ENCODE data around the gene MRAS. TPM values are rescaled to one million over a fixed set of nuclear protein-coding genes. Genes with fewer than 3 reads are reported as not detected.

The MRAS gene
- total and polyA plus RNA-seq, 2 of the 13 experiments (the other 11 are each of a cell fraction or from before 2014, with no cell fraction given) = 8.8 to 36.2 TPM

DNA sequence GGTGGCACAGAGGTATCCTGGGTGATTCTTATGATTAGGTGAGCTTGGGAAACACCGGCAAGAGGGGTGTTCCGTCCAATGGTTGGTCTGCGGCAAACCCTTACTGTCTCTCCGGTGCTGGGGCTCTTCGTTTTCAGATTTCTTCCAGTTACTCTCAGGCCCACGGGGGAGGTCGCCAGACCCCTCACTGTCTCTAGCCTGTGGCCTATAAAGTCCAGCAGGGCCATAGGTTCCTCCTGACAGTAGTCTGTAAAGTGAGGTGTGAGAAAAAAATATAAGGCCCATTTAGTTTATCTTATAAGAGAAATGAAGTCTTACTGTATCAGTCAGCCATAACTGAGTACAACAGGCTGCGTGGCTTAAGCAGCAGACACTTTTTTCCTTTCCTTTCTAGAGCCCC, 87.5 kb downstream of the MRAS start (continued):
- TF ChIP-seq, protein P1, sequence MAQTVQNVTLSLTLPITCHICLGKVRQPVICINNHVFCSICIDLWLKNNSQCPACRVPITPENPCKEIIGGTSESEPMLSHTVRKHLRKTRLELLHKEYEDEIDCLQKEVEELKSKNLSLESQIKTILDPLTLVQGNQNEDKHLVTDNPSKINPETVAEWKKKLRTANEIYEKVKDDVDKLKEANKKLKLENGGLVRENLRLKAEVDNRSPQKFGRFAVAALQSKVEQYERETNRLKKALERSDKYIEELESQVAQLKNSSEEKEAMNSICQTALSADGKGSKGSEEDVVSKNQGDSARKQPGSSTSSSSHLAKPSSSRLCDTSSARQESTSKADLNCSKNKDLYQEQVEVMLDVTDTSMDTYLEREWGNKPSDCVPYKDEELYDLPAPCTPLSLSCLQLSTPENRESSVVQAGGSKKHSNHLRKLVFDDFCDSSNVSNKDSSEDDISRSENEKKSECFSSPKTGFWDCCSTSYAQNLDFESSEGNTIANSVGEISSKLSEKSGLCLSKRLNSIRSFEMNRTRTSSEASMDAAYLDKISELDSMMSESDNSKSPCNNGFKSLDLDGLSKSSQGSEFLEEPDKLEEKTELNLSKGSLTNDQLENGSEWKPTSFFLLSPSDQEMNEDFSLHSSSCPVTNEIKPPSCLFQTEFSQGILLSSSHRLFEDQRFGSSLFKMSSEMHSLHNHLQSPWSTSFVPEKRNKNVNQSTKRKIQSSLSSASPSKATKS (CRISPR knock-in tag; IDR thresholded peaks at IDR 0.05) = no peak
- TF ChIP-seq HOXA5 (CRISPR knock-in tag; IDR thresholded peaks at IDR 0.05) = no peak

DNA sequence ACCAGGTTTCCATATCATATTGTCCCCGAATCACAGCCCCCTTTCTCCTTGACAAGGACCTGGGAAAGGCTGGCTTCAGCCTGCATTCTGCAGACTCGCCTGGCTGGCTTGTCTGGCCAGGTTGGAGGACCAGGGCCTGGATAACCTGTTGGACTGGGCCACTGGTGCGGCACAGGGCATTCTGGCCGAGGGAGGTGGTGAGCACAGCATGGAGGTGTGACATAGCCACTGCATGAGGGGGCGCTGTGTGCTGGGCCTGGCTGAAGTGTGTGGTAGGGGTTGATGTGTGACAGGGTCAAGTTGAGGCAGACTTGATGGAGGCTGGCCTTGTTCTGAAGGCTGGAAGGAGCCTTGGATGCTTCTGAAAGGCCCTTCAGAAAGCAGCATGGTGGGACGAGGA, 88.9 kb downstream of the MRAS start:
- ATAC-seq = no peak
- 87% methylated on average over 6 of the region's 6 CpGs for WGBS (ENCODE audit: low lambda C conversion rate)
- CTCF ChIA-PET (ENCODE audit: low intra/inter-chr PET ratio, low total read pairs) = no interaction called here
- intact Hi-C loops (cut with micrococcal nuclease; ENCODE audit: unreplicated experiment) = no loop called here
- Histone ChIP-seq H2AFZ (ENCODE audit: low read length) (no peak overlapping the region), H3K27ac (ENCODE audit: extremely low read length, insufficient read depth, low read length) (no peak overlapping the region), H3K9ac (ENCODE audit: insufficient read depth, low read depth, low read length) (no peak overlapping the region), H3K27me3 (ENCODE audit: control insufficient read depth in 1 of 2, insufficient read depth in 2 of 2, low read length in 2 of 2) (peaks cover 0 to 4% of the 10 kb centered on the region in 2 experiments; a peak in 2 of 5 replicates), H3K4me2 (ENCODE audit: low read depth, low read length) (no peak overlapping the region), H3K79me2 (ENCODE audit: insufficient read depth, low read length) (no peaks in the 10 kb centered on the region), H3K4me1 (ENCODE audit: insufficient read depth, low read length) (peaks cover 31% of the 10 kb centered on the region), H3K36me3 (replicated peaks in 1 of 2; ENCODE audit: control insufficient read depth in 1 of 2, insufficient read depth in 2 of 2, low read length in 2 of 2) (no peaks in the 10 kb centered on the region), H4K20me1 (ENCODE audit: insufficient read depth, low read length) (no peaks in the 10 kb centered on the region), H3K4me3 (replicated peaks in 1 of 3; ENCODE audit: insufficient read depth in 1 of 3, low read depth in 2 of 3, low read length in 3 of 3) (no peak overlapping the region), H3K9me3 (ENCODE audit: low read length) (no peaks in the 10 kb centered on the region)
- no peak for DNase-seq (ENCODE audit: low spot score)
- no peak for FAIRE-seq
- in situ Hi-C loops (cut with HindIII; ENCODE audit: extremely low pct_ligation_motif_present, low pct_unique_long_range_greater_than_20kb) = no loop called here
- POLR2A ChIA-PET = no interaction called here
- no TSS peak for BruUV-seq (replicated peaks)
- no peak for TF ChIP-seq ZNF891 (CRISPR knock-in tag; IDR thresholded peaks at IDR 0.05)
- no peak for TF ChIP-seq ZNF615 (CRISPR knock-in tag; IDR thresholded peaks at IDR 0.05; ENCODE audit: borderline replicate concordance)
- no peak for TF ChIP-seq HOXA9 (CRISPR knock-in tag; IDR thresholded peaks at IDR 0.05; ENCODE audit: borderline replicate concordance)
- TF ChIP-seq, protein P2, sequence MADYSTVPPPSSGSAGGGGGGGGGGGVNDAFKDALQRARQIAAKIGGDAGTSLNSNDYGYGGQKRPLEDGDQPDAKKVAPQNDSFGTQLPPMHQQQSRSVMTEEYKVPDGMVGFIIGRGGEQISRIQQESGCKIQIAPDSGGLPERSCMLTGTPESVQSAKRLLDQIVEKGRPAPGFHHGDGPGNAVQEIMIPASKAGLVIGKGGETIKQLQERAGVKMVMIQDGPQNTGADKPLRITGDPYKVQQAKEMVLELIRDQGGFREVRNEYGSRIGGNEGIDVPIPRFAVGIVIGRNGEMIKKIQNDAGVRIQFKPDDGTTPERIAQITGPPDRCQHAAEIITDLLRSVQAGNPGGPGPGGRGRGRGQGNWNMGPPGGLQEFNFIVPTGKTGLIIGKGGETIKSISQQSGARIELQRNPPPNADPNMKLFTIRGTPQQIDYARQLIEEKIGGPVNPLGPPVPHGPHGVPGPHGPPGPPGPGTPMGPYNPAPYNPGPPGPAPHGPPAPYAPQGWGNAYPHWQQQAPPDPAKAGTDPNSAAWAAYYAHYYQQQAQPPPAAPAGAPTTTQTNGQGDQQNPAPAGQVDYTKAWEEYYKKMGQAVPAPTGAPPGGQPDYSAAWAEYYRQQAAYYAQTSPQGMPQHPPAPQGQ (CRISPR knock-in tag; IDR thresholded peaks at IDR 0.05; ENCODE audit: borderline replicate concordance) = no peak
- TF ChIP-seq, protein P3, sequence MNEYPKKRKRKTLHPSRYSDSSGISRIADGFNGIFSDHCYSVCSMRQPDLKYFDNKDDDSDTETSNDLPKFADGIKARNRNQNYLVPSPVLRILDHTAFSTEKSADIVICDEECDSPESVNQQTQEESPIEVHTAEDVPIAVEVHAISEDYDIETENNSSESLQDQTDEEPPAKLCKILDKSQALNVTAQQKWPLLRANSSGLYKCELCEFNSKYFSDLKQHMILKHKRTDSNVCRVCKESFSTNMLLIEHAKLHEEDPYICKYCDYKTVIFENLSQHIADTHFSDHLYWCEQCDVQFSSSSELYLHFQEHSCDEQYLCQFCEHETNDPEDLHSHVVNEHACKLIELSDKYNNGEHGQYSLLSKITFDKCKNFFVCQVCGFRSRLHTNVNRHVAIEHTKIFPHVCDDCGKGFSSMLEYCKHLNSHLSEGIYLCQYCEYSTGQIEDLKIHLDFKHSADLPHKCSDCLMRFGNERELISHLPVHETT (CRISPR knock-in tag; conservative IDR thresholded peaks at IDR 0.05) = no peak
- TF ChIP-seq ZBTB1 (CRISPR knock-in tag; IDR thresholded peaks at IDR 0.05; ENCODE audit: borderline replicate concordance) = no peak
- TF ChIP-seq, protein P4, sequence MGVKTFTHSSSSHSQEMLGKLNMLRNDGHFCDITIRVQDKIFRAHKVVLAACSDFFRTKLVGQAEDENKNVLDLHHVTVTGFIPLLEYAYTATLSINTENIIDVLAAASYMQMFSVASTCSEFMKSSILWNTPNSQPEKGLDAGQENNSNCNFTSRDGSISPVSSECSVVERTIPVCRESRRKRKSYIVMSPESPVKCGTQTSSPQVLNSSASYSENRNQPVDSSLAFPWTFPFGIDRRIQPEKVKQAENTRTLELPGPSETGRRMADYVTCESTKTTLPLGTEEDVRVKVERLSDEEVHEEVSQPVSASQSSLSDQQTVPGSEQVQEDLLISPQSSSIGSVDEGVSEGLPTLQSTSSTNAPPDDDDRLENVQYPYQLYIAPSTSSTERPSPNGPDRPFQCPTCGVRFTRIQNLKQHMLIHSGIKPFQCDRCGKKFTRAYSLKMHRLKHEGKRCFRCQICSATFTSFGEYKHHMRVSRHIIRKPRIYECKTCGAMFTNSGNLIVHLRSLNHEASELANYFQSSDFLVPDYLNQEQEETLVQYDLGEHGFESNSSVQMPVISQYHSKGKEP (CRISPR knock-in tag; IDR thresholded peaks at IDR 0.05) = no peak
- no peak for TF ChIP-seq KMT2B (CRISPR knock-in tag; IDR thresholded peaks at IDR 0.05)
- no peak for TF ChIP-seq ZNF232 (CRISPR knock-in tag; IDR thresholded peaks at IDR 0.05; ENCODE audit: borderline replicate concordance)
- TF ChIP-seq, protein P5, sequence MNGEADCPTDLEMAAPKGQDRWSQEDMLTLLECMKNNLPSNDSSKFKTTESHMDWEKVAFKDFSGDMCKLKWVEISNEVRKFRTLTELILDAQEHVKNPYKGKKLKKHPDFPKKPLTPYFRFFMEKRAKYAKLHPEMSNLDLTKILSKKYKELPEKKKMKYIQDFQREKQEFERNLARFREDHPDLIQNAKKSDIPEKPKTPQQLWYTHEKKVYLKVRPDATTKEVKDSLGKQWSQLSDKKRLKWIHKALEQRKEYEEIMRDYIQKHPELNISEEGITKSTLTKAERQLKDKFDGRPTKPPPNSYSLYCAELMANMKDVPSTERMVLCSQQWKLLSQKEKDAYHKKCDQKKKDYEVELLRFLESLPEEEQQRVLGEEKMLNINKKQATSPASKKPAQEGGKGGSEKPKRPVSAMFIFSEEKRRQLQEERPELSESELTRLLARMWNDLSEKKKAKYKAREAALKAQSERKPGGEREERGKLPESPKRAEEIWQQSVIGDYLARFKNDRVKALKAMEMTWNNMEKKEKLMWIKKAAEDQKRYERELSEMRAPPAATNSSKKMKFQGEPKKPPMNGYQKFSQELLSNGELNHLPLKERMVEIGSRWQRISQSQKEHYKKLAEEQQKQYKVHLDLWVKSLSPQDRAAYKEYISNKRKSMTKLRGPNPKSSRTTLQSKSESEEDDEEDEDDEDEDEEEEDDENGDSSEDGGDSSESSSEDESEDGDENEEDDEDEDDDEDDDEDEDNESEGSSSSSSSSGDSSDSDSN (CRISPR knock-in tag; IDR thresholded peaks at IDR 0.05) = no peak
- TF ChIP-seq MYC (CRISPR knock-in tag; IDR thresholded peaks at IDR 0.05; ENCODE audit: borderline replicate concordance) = no peak
- TF ChIP-seq SNRNP70 (IDR thresholded peaks at IDR 0.05; ENCODE audit: low read depth, low read length) = no peak
